22Rv1 (cell line): ENCODE data around the gene ZFR2.

Source experiments
- H3K27ac ChIP-seq: fragments of 450-650 bp; 2 replicates; pipeline ENCODE4 v1.5.1; 2017
- CTCF ChIP-seq: fragments of 450-650 bp; IDR thresholded peaks from 2 replicates; pipeline ENCODE4 v1.5.1; 2017; ENCODE audit warnings: mild to moderate bottlenecking
- ZFX ChIP-seq: fragments of 450-650 bp; IDR thresholded peaks from 2 replicates; pipeline ENCODE4 v1.6.1; 2017; ENCODE audit warnings: antibody characterized with exemption, borderline replicate concordance

The ZFR2 gene

GRCh38 chr19:3852614-3853254, 16.1 kb downstream of the ZFR2 start:
- no peak overlapping the region for H3K27ac ChIP-seq
- TF ChIP-seq ZFX (no peak), CTCF (peak; percentile 21; the same call in 1 of the 2 replicates)

- TF ChIP-seq ZFX (no peak), CTCF (no peak)
- no peak overlapping the region for H3K27ac ChIP-seq
These were observed 16.7 kb downstream of the ZFR2 start for GRCh38 chr19:3852177-3852511.

GRCh38 chr19:3851254-3852176, 17.3 kb downstream of the ZFR2 start:
- TF ChIP-seq CTCF: no peak
- TF ChIP-seq ZFX: no peak
- no peak overlapping the region for H3K27ac ChIP-seq

GRCh38 chr19:3850320-3850972, 18.4 kb downstream of the ZFR2 start:
- no peak for TF ChIP-seq CTCF
- TF ChIP-seq ZFX: no peak
- H3K27ac ChIP-seq: no peak overlapping the region

GRCh38 chr19:3849787-3850186, 19.1 kb downstream of the ZFR2 start:
- TF ChIP-seq ZFX (no peak), CTCF (no peak)
- H3K27ac ChIP-seq: no peak overlapping the region

- peak; percentile 78 for TF ChIP-seq CTCF
- no peak for TF ChIP-seq ZFX
- H3K27ac ChIP-seq: no peak overlapping the region
These were observed 19.7 kb downstream of the ZFR2 start for GRCh38 chr19:3849092-3849491.

- H3K27ac ChIP-seq: no peak overlapping the region
- TF ChIP-seq ZFX (no peak), CTCF (no peak)
These were observed 24.2 kb downstream of the ZFR2 start for GRCh38 chr19:3844596-3844995.
